GM18867 (cell line): Measurements from ENCODE around the gene SYNE3.
A peak's percentile ranks its signal among the peaks of the same experiment; 100 is the strongest.

Source experiments
- ATAC-seq: cut with Tn5 transposase; IDR thresholded peaks from one replicate; pipeline ENCODE4 v1.9.1; 2021; ENCODE audit warnings: mild to moderate bottlenecking, moderate library complexity; ENCODE audit not compliant: unreplicated experiment

The SYNE3 gene, protein sequence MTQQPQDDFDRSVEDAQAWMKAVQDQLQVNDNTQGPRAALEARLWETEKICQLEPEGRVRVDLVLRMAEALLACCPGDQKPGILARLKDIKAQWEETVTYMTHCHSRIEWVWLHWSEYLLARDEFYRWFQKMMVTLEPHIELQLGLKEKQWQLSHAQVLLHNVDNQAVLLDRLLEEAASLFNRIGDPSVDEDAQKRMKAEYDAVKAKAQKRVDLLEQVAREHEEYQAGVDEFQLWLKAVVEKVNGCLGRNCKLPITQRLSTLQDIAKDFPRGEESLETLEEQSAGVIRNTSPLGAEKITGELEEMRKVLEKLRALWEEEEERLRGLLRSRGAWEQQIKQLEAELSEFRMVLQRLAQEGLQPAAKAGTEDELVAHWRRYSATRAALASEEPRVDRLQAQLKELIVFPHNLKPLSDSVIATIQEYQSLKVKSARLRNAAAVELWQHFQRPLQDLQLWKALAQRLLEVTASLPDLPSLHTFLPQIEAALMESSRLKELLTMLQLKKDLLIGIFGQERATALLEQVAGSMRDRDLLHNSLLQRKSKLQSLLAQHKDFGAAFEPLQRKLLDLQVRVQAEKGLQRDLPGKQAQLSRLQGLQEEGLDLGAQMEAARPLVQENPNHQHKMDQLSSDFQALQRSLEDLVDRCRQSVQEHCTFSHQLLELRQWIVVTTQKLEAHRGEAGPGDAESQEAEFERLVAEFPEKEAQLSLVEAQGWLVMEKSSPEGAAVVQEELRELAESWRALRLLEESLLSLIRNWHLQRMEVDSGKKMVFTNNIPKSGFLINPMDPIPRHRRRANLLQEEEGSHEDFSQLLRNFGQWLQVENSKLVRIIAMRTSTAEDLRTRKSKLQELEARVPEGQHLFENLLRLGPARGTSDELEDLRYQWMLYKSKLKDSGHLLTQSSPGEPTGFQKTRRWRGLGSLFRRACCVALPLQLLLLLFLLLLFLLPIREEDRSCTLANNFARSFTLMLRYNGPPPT

GRCh38 chr14:95516554-95517181, at the start of gene SYNE3:
TSS of gene SYNE3 (minus strand) at chr14:95516650. CDS start at chr14:95475821, 40,829 bp downstream.
- peak; percentile 38 for ATAC-seq

DNA sequence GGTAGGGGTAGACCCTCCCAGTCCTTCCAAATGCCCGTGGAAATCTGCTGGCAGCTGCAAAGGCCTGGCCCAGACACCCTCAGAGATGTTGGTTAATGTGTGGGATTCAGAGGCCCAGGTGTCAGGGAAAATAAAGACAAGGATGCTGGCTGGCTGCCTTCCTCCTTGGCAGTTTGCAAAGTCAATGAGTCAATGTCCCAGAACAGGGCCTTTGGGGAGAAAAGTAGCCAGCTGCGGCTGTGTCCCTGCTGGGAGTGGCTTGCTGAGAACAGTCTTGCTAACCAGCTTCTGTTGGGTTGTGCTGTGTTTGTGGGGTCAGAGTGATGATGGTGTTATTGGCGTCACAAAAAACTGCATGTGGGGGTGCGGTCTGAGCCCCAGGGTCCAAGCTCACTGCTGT, 47.6 kb upstream of the SYNE3 start:
- ATAC-seq: no peak

DNA sequence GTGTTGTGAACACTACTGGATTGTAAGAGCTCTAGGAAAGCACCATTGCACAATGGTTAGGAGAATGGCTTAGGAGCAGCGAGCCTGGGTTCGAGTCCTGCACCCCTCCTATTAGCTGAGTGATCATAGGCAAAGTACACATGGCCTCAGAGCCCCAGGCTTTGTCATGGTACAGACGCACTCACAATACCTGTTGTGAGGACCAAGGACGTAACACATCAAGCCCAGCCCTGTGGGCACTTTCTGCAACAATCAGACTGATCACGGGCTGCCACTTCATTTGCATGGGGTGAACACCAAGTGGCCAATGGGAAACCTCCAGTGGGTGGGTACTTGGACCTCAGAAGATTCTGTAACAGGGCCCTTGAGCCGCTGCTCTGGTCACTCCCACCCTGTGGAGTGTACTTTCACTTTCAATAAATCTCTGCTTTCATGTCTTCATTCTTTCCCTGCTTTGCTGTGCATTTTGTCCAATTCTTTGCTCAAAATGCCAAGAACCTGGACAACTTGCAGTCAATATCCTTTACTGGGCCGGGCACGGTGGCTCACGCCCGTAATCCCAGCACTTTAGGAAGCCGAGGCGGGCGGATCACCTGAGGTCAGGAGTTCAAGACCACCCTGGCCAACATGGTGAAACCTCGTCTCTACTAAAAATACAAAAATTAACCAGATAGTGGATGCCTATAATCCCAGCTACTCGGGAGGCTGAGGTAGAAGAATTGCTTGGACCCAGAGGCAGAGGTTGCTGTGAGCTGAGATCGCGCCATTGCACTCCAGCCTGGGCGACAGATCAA, 46.6 kb upstream of the SYNE3 start:
- no peak for ATAC-seq

GRCh38 chr14:95561001-95561412, 44.6 kb upstream of the SYNE3 start:
- ATAC-seq: peak; percentile 81

- ATAC-seq: no peak
These were observed 42.8 kb upstream of the SYNE3 start for GRCh38 chr14:95559203-95559602.

DNA sequence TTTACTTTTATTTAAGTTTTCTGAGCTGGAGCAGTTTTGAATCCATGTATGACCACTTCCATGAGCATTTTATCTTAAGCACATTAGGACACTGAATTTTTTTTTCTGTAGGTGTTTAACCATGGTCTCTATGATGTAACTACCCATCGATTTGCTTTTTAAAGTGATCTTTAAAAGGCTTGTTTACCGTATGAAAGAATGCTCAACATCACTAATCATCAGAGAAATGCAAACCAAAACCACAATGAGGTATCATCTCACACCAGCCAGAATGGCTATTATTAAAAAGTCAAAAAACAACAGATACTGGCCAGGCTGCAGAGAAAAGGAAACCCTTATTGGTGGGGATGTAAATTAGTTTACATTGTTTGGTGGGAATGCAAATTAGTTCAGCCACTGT, 41.4 kb upstream of the SYNE3 start:
- peak; percentile 41 for ATAC-seq

DNA sequence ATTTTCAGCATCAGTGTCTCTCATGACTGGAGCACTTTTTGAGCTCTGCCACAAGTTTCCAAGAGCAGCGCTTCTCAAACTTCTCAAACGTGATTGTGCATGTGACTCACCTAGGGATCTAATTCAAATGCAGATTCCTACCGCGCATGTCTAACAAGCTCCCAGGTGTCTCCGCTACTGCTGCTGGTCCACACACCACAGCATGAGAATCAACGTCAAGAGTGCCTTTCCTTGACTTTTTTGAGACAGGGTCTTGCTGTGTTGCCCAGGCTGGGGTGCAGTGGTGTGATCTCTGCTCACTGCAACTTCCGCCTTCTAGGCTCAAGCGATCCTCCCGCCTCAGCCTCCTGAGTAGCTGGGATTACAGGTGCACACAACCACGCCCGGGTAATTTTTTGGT, 40.8 kb upstream of the SYNE3 start:
- no peak for ATAC-seq

- no peak for ATAC-seq
These were observed 38.6 kb upstream of the SYNE3 start for GRCh38 chr14:95555053-95555452.

DNA sequence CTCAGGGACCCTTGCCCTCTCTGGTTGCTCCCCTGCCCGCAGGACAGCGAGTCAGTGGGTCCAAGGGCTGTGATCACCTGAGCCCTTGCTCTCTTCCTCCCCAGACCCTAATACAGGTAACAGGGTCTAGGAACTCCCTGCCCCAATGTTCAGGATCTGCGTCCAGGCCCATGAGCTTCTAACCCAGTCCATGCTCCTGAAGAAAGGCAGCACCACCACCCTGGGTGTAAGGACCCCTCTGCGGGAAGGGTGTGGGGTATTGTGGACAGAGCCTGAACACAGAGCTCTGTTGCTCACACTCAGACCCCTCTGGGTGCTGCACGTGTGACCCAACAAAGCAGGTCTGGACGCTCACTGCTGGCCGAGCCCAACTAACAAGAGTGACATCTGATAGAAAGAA, 36.7 kb upstream of the SYNE3 start:
- ATAC-seq: no peak

DNA sequence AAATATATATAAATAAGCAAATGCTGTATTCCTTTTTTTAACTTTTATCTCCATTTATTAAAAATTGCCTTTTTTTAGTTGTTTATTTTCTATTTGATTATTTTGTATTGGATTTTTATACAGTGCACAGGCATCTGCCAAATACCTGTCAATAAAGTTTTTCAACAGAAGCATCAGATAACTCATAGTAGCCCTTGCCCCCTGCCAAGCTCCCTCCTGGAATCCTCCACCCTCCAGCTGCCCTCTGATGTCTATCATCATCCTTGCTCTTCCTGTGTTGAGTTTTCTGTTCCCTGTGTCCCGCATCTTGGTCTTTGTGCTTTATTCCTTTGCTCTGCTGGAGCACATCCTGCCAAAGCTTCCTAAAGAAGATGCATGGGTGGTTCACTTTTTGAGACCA, 35.0 kb upstream of the SYNE3 start:
- no peak for ATAC-seq

DNA sequence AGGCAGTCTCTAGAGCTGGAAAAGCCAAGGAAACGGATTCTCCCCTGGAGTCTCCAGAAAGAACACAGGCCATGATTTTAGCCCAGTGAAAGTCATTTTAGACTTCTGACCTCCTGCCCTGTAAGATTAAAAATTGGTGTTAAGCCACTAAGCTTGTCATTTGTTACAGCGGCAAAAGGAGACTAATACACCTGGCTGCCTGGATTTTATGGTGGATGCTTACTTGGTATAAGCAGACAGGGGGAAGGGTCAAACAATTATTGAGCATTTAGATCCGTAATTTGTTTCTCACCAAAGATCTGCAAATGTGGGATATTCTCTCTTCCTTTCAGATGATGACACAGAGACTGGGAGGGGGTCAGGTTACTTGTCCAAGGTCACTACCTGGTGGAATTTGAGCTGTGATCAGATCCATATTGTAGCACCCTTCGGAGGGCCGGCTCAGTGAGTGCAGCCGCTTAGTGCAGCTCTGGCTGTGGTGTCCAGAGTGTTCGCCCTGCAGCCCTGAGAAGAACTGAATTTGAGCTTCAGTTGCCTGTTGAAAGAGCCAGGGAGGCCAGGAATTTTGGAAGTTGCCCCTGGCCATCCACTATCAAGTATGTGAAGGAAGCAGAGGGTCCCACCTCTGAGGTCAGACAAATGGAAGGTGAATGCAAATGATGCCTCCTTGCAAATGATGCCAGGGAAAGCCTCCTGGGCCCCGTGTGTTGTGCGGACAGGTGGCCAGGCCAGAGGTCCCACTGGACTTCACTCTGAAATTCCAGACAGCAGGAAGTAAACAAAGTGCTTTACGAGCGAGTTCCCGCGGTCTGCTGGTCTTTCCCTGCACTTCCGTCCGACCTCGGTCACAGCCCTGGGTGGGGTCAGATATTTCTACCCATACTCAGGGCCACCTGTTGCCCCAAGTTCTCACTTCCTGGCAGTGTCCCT, 33.5 kb upstream of the SYNE3 start:
- ATAC-seq: no peak

DNA sequence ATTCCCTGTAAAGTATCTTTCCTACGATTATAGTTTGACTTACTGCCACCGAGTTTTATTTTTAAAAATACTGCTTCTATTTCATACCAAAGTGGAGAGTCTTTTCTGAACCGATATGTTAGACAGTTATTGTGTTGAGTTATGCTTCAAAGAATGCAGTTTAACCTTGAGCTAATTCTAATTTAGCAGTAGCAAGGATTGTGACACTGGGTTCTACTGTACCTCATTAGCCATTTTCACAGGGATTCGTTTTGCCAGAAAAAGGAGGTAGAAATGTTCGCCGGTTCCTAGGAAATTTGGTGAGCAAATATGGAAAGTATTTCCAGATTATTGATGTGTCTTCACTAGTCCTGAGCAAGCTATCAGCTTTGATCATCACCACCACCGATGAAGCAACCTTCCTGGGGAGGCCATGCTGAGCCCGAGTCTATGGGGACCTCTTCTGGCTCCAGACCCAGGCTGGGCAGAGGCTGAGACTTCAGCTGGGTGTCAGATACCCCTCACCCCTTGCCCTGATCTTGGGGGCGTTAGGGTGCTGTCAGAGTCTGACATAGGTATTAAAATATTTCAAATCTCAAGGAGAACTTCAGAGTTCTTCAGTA, 32.0 kb upstream of the SYNE3 start:
- ATAC-seq: no peak

- no peak for ATAC-seq
These were observed 31.3 kb upstream of the SYNE3 start for GRCh38 chr14:95547626-95548327.

DNA sequence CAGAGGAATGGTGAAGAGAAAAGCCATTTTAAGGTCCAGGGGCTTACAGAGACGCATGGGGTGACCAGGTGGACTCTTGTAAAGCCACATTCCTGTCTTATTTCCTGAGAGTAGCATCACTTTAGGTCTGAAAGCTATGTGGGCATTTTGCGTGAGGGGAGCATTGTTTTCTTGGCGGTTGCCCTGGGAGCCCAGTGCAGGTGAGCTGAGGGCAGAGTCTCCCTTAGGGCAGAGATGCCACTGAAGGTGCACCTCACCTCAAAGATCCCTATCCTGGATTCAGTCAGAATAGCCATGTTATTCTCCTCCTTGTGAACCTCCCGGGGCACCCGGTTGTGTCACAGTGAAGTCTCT, 30.8 kb upstream of the SYNE3 start:
- no peak for ATAC-seq

- ATAC-seq: no peak
These were observed 29.2 kb upstream of the SYNE3 start for GRCh38 chr14:95545515-95546168.

GRCh38 chr14:95544588-95544987, 28.1 kb upstream of the SYNE3 start:
- ATAC-seq: no peak

DNA sequence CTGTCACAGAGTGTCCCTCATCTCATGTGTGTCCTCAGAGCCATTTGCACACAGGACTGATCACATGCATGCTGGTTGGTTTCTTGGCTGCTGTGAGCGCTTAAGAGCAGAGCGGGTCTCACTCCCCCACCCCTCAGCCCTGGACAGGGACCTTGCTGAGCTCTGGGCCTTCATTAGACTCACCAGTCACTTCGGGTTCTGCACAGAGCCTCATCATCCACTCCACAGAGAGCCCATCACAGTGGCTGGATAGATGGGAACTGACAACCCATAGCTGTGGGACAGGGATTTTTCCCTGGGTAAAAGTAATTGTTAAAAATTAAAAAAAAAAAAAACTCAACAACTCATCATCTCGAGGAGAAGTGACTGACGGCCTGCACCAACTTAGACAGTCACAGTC, 26.6 kb upstream of the SYNE3 start:
- ATAC-seq: no peak
